Caco-2 (cell line): ENCODE data around the gene SBNO2. TPM values are rescaled to one million over a fixed set of nuclear protein-coding genes. Genes with fewer than 3 reads are reported as not detected.

Source experiments
- BruUV-seq: library from RNA; stranded (reverse); fragments of 400-500 nt; replicated peaks from 2 replicates; lab custom pipeline; 2021; lab: Mats Ljungman, UMichigan
- CTCF ChIA-PET: fragments of 300-600 bp; sonication (Branson Sonifier 250); formaldehyde crosslinking; loops from one replicate; lab custom pipeline; 2022; ENCODE audit warnings: antibody characterized with exemption; lab: Charles Lee
- POLR2A ChIA-PET: fragments of 300-600 bp; sonication (Branson Sonifier 250); formaldehyde crosslinking; loops from one replicate; lab custom pipeline; 2022; ENCODE audit warnings: antibody characterized with exemption; lab: Charles Lee
- DNase-seq, 2 experiments: peaks; one replicate each; pipeline versions ENCODE4 v3.0.0 to v3.0.0-alpha.2; 2020 to 2022
- H3K27me3 ChIP-seq: replicated peaks from 2 replicates; pipeline ENCODE4 v1.6.0; 2011; ENCODE audit warnings: low read length; ENCODE audit not compliant: control insufficient read depth, insufficient read depth
- H3K36me3 ChIP-seq: 2 replicates; pipeline ENCODE4 v1.5.1; 2011; ENCODE audit warnings: low read length; ENCODE audit not compliant: control insufficient read depth, insufficient read depth
- H3K4me1 ChIP-seq: fragments of 250-450 bp; sonication (Bioruptor Pico); 2 replicates; pipeline ENCODE4 v1.5.1; 2020; ENCODE audit warnings: mild to moderate bottlenecking
- H3K4me3 ChIP-seq: 2 replicates; pipeline ENCODE4 v1.5.1; 2011; ENCODE audit warnings: low read depth, mild to moderate bottlenecking, control low read depth, low read length
- H3K9me3 ChIP-seq: fragments of 250-450 bp; sonication (Bioruptor Pico); 2 replicates; pipeline ENCODE4 v1.5.1; 2020; ENCODE audit warnings: mild to moderate bottlenecking, moderate library complexity
- H3K27ac Mint-ChIP-seq: one replicate; pipeline ENCODE4 v1.8.0; 2022; ENCODE audit warnings: mixed read lengths; ENCODE audit not compliant: unreplicated experiment
- H3K27me3 Mint-ChIP-seq: one replicate; pipeline ENCODE4 v1.8.0; 2022; ENCODE audit warnings: mixed read lengths; ENCODE audit not compliant: insufficient read depth, unreplicated experiment
- H3K36me3 Mint-ChIP-seq: one replicate; pipeline ENCODE4 v1.8.0; 2022; ENCODE audit warnings: mild to moderate bottlenecking, mixed read lengths; ENCODE audit not compliant: insufficient read depth, unreplicated experiment
- H3K4me1 Mint-ChIP-seq: one replicate; pipeline ENCODE4 v1.8.0; 2022; ENCODE audit warnings: low read depth, mixed read lengths; ENCODE audit not compliant: unreplicated experiment
- H3K4me3 Mint-ChIP-seq: one replicate; pipeline ENCODE4 v1.8.0; 2022; ENCODE audit warnings: mild to moderate bottlenecking, moderate library complexity, mixed read lengths; ENCODE audit not compliant: unreplicated experiment
- H3K9me3 Mint-ChIP-seq: one replicate; pipeline ENCODE4 v1.8.0; 2022; ENCODE audit warnings: mixed read lengths; ENCODE audit not compliant: unreplicated experiment
- CTCF ChIP-seq, 2 experiments: fragments of 200-600 bp in 1 of 2; IDR thresholded peaks; 1 replicate in 1 of 2; 2 replicates in 1 of 2; pipeline versions ENCODE4 v1.5.1 to v1.8.0; 2011 to 2022; ENCODE audit warnings: antibody characterized with exemption in 1 of 2, control low read depth in 1 of 2, inconsistent platforms in 1 of 2, low read depth in 1 of 2, low read length in 1 of 2, mild to moderate bottlenecking in 1 of 2, moderate library complexity in 1 of 2; ENCODE audit not compliant: insufficient read depth in 1 of 2, severe bottlenecking in 1 of 2, unreplicated experiment in 1 of 2
- intact Hi-C: fragments of 100-400 bp; cut with micrococcal nuclease; formaldehyde crosslinking; loops from one replicate; pipeline ENCODE4 v1.10.0; 2022; ENCODE audit not compliant: unreplicated experiment
- total RNA-seq: library from RNA; stranded (reverse); gene quantifications from 2 replicates; pipeline ENCODE4 v1.2.3, GENCODE V29; 2022

Gene SBNO2
- total RNA-seq, 1 experiment from 2014 or later: 41.2 TPM

GRCh38 chr19:1072371-1073015, 101.6 kb downstream of the SBNO2 start:
- ChIA-PET CTCF (no interaction called here), POLR2A (interaction anchor here (0.6 kb wide), 1 partner anchor 46 kb away, joined by 3 read pairs; the partner anchor contains the start of gene CNN2)
- peaks cover 9% of the 10 kb centered on the region; the same call in 1 of the 2 replicates for H3K4me1 ChIP-seq
- no peak overlapping the region for H3K4me3 ChIP-seq
- BruUV-seq: no TSS peak
- Mint-ChIP-seq H3K27me3 (no peaks in the 10 kb centered on the region), H3K4me3 (no peak overlapping the region), H3K4me1 (peaks cover 15% of the 10 kb centered on the region), H3K36me3 (peaks cover 50% of the 10 kb centered on the region), H3K27ac (peak overlapping the region; percentile 47), H3K9me3 (no peaks in the 10 kb centered on the region)
- H3K36me3 ChIP-seq: no peaks in the 10 kb centered on the region; the same call in 1 of the 2 replicates
- H3K9me3 ChIP-seq: no peaks in the 10 kb centered on the region
- DNase-seq: no peak
- TF ChIP-seq CTCF (IDR thresholded peaks at IDR 0.05; ENCODE audit: insufficient read depth in 1 of 2, low read depth in 1 of 2, low read length in 1 of 2, severe bottlenecking in 1 of 2, unreplicated experiment in 1 of 2): no peak
- intact Hi-C loops: no loop called here
- no peaks in the 10 kb centered on the region for H3K27me3 ChIP-seq

GRCh38 chr19:1070931-1071791, 102.9 kb downstream of the SBNO2 start:
- intact Hi-C loops: no loop called here
- Mint-ChIP-seq H3K27me3 (no peaks in the 10 kb centered on the region), H3K9me3 (no peaks in the 10 kb centered on the region), H3K4me3 (peak overlapping the region; percentile 53), H3K4me1 (peaks cover 15% of the 10 kb centered on the region), H3K27ac (peak overlapping the region; percentile 47), H3K36me3 (peaks cover 46% of the 10 kb centered on the region)
- H3K27me3 ChIP-seq: no peaks in the 10 kb centered on the region
- H3K4me3 ChIP-seq: peak overlapping the region; percentile 25
- TF ChIP-seq CTCF (IDR thresholded peaks at IDR 0.05; ENCODE audit: insufficient read depth in 1 of 2, low read depth in 1 of 2, low read length in 1 of 2, severe bottlenecking in 1 of 2, unreplicated experiment in 1 of 2): no peak
- no peak for DNase-seq
- H3K4me1 ChIP-seq: peaks cover 20% of the 10 kb centered on the region
- ChIA-PET POLR2A (no interaction called here), CTCF (no interaction called here)
- H3K9me3 ChIP-seq: no peaks in the 10 kb centered on the region
- H3K36me3 ChIP-seq: no peaks in the 10 kb centered on the region; the same call in 1 of the 2 replicates
- BruUV-seq: no TSS peak

GRCh38 chr19:1070576-1070930, 103.5 kb downstream of the SBNO2 start:
- intact Hi-C loops: no loop called here
- no peaks in the 10 kb centered on the region for H3K9me3 Mint-ChIP-seq
- POLR2A ChIA-PET: no interaction called here
- no peaks in the 10 kb centered on the region; the same call in 1 of the 2 replicates for H3K36me3 ChIP-seq
- no peak for TF ChIP-seq CTCF (IDR thresholded peaks at IDR 0.05; ENCODE audit: insufficient read depth in 1 of 2, low read depth in 1 of 2, low read length in 1 of 2, severe bottlenecking in 1 of 2, unreplicated experiment in 1 of 2)
- DNase-seq: no peak
- H3K27ac Mint-ChIP-seq: no peak overlapping the region
- H3K27me3 ChIP-seq: no peaks in the 10 kb centered on the region
- H3K36me3 Mint-ChIP-seq: peaks cover 46% of the 10 kb centered on the region
- H3K4me3 Mint-ChIP-seq: no peak overlapping the region
- peak overlapping the region; percentile 25 for H3K4me3 ChIP-seq
- H3K9me3 ChIP-seq: no peaks in the 10 kb centered on the region
- H3K4me1 ChIP-seq: peaks cover 16% of the 10 kb centered on the region
- CTCF ChIA-PET: no interaction called here
- H3K4me1 Mint-ChIP-seq: peaks cover 10% of the 10 kb centered on the region
- no TSS peak for BruUV-seq
- no peaks in the 10 kb centered on the region for H3K27me3 Mint-ChIP-seq
